GM19035 (cell line): Measurements from ENCODE around the gene PRPH.
"Not testable (repeated sequence)": the region's sequence is repeated elsewhere in the genome, so short reads cannot be mapped to it uniquely, and the experiment has no call there.

Experiments used
- ATAC-seq: cut with Tn5 transposase; IDR thresholded peaks from one replicate; pipeline ENCODE4 v1.9.1; 2021; ENCODE audit not compliant: unreplicated experiment

The PRPH gene

GRCh38 chr12:49298160-49298559 lies 3.2 kb downstream of the PRPH start:
- ATAC-seq = no peak

DNA sequence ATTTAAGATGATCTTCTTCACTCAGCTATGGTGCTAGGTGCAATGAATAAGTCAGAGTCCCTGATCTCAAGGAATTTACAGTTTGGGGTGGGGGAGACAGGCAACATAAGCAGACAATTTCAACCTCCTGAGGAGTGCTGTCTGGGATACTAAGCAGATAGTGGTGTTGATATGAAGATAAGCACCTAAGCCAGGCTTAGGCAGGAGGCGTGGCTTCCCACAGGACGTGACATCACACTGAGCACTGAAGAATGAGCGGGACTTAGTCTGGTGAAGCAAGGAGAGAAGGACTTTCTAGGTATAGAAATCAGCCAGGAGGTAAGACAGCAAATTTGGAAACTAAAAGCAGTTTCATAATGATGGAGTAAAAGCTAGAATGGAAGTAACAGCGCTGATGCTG lies 6.8 kb downstream of the PRPH start:
- no peak for ATAC-seq

- no peak for ATAC-seq
Measured at GRCh38 chr12:49304161-49304560, 9.2 kb downstream of the PRPH start.

- ATAC-seq = no peak
Measured at GRCh38 chr12:49305762-49306510, 11.0 kb downstream of the PRPH start.

DNA sequence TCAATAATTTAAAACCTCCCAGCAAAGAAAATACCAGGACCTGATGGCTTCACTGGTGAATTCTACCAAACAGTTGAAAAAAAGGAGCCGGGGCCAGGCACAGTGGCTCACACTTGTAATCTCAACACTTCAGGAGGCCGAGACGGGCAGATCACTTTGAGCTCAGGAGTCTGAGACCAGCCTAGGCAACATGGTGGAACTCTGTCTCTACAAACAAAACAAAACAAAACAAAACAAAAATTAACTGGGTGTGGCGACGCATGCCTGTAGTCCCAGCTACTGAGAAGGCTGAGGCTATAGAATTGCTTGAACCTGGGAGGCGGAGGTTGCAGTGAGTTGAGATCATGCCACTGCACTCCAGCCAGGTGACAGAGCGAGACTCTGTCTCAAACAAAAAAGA lies 14.4 kb downstream of the PRPH start:
- no peak for ATAC-seq

- ATAC-seq = not testable (repeated sequence)
Measured at GRCh38 chr12:49310451-49311000, 15.6 kb downstream of the PRPH start.

DNA sequence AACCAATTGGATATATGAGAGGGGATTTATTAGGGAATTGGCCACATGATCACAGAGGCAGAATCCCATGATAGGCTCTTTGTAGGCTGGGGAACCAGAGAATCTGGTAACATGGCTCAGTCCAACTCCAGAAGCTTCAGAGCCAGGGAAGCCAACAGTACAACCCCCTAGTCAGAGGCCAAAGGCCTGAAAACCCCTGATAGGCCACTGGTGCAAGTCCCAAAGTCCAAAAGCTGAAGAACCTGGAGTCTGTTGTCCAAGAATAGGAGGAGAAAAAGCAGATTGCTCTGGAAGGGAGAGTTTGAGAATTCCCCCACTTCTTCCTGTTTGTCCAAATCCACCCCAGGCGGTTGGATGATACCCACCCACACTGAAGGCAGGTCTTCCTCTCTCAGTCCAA lies 19.9 kb downstream of the PRPH start:
- no peak for ATAC-seq

- ATAC-seq = not testable (repeated sequence)
Measured at GRCh38 chr12:49317118-49317517, 22.2 kb downstream of the PRPH start.

DNA sequence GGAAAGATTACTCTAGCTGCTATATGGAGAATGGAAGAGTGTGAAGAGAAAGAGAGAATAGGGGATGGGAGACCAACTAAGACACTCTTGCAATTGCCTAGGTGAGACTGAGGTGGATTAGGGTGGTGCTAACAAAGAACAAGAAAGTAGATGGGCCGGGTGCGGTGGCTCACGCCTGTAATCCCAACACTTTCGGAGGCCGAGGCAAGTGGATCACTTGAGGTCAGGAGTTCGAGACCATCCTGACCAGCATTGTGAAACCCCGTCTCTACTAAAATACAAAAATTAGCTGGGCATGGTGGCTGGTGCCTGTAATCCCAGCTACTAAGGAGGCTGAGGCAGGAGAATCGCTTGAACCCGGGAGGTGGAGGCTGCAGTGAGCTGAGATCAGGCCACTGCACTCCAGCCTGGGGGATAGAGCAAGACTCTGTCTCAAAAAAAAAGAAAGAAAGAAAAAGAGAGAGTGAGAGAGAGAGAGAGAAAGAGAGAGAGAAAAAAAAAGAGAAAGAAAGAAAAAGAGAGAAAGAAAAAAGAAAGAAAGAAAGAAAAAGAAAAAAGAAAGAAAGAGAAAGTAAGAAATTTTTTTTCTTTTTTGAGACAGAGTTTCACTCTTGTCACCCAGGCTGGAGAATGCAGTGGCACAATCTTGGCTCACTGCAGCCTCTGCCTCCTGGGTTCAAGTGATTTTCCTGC lies 25.6 kb downstream of the PRPH start:
- not testable (repeated sequence) for ATAC-seq

DNA sequence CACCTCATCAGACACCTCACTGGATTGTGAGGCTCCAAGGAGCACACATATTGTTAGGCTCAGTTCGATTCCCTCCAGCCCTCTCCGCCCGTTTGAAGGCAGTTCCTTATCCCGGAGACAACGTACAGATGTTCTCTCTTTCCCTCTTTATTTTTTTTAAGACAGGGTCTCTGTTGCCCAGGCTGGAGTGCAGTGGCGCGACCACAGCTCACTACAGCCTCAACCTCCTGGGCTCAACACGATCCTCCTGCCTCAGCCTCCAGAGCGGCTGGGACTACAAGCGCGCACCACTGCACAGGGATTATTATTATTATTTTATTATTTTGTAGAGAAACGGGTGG lies 27.4 kb downstream of the PRPH start:
- peak; percentile 1 for ATAC-seq

DNA sequence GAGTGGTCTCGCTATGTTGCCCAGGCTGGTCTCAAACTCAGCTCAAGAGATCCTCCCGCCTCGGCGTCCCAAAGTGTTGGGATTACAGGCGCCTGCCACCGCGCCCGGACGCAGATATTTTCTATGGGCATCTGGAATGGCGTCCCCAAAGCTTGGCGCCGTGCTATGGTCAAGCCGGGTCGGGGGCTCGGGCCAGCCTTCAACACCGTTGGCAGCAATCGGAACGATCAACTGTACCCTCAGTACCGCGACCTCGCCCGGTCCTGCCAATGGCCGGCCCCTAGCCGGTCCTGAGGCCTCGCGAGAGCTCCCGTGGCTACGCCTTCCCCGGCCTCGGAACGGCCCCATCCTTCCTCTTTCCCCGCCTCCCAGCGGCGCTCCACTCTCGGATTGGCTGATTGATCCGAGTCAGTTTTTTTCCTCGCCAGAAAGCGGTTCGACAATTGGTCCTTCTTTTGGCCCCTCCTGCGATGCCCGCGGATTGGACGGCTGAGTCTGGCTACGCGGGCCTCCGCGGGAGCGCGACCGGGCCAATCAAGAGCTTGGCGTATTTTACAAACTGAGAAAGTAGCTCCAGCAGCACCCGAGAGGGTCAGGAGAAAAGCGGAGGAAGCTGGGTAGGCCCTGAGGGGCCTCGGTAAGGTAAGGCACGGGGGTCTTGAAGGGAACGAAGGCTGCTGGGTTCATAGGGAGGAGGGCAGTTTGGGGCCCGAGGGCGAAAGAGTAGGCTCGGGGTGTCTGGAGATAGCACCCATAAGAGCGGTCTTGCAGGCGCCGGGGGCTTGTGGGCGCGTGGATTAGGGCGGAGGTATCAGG lies 28.0 kb downstream of the PRPH start, which contains the start of gene TROAP:
Gene TROAP (plus strand): TSS at position 548 of the 816 bp plus-strand sequence. CDS start 354 bp downstream, outside the sequence.
- peak; percentile 98 for ATAC-seq

- no peak for ATAC-seq
Measured at GRCh38 chr12:49323524-49324097, 28.7 kb downstream of the PRPH start.

- no peak for ATAC-seq
Measured at GRCh38 chr12:49325606-49326005, 30.7 kb downstream of the PRPH start.

GRCh38 chr12:49327368-49327767 lies 32.4 kb downstream of the PRPH start:
- no peak for ATAC-seq

- ATAC-seq = no peak
Measured at GRCh38 chr12:49327887-49328286, 32.9 kb downstream of the PRPH start.

DNA sequence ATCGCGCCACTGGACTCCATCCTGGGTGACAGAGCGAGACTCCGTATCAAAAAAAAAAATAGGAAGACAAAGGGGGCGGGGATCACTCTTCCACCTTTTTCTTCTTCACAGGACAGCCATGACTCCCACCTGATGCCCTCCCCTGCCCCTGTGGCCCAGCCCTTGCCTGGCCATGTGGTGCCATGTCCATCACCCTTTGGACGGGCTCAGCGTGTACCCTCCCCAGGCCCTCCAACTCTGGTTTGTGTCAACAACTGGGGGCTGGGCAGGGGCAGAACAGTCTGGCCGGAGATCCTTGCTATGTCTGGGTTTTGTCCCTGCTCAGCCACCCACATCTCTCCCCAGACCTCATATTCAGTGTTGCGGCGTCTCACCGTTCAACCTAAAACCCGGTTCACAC lies 33.9 kb downstream of the PRPH start:
- ATAC-seq = no peak

GRCh38 chr12:49330032-49330619 lies 35.2 kb downstream of the PRPH start:
- ATAC-seq = no peak

DNA sequence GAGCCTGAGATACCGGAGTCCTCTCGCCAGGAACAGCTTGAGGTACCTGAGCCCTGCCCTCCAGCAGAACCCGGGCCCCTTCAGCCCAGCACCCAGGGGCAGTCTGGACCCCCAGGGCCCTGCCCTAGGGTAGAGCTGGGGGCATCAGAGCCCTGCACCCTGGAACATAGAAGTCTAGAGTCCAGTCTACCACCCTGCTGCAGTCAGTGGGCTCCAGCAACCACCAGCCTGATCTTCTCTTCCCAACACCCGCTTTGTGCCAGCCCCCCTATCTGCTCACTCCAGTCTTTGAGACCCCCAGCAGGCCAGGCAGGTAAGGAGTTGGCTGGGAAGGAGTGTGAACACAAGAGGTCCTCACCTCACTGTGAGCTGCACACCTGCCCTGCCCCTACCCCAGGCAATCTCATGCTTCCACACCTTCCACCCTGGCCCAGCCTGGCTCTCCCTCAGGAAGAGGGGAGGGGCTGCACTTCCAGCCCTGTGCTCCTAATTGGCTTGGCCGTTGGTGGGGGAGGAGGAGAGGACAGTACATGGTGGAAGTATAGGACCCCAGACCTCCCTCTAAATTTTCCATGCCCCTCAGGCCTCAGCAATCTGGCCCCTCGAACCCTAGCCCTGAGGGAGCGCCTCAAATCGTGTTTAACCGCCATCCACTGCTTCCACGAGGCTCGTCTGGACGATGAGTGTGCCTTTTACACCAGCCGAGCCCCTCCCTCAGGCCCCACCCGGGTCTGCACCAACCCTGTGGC lies 35.9 kb downstream of the PRPH start:
- ATAC-seq = no peak

GRCh38 chr12:49331380-49332222 lies 36.7 kb downstream of the PRPH start:
- no peak for ATAC-seq
